HG02970 (cell line): ENCODE data around the gene ACSBG1.

ENCODE experiments used
- ATAC-seq: cut with Tn5 transposase; IDR thresholded peaks from one replicate; pipeline ENCODE4 v1.9.1; 2021; ENCODE audit warnings: mild to moderate bottlenecking, moderate library complexity, moderate number of reproducible peaks; ENCODE audit not compliant: unreplicated experiment, low FRiP score

ACSBG1 gene, protein sequence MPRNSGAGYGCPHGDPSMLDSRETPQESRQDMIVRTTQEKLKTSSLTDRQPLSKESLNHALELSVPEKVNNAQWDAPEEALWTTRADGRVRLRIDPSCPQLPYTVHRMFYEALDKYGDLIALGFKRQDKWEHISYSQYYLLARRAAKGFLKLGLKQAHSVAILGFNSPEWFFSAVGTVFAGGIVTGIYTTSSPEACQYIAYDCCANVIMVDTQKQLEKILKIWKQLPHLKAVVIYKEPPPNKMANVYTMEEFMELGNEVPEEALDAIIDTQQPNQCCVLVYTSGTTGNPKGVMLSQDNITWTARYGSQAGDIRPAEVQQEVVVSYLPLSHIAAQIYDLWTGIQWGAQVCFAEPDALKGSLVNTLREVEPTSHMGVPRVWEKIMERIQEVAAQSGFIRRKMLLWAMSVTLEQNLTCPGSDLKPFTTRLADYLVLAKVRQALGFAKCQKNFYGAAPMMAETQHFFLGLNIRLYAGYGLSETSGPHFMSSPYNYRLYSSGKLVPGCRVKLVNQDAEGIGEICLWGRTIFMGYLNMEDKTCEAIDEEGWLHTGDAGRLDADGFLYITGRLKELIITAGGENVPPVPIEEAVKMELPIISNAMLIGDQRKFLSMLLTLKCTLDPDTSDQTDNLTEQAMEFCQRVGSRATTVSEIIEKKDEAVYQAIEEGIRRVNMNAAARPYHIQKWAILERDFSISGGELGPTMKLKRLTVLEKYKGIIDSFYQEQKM

GRCh38 chr15:78234515-78235040, at the start of gene ACSBG1:
ACSBG1 (minus strand) TSS chr15:78234565; CDS start chr15:78234501, 64 bp downstream.
- no peak for ATAC-seq

- no peak for ATAC-seq
These were observed 48.0 kb upstream of the ACSBG1 start for GRCh38 chr15:78282324-78282723.

GRCh38 chr15:78280319-78281072, 46.1 kb upstream of the ACSBG1 start:
- no peak for ATAC-seq

- no peak for ATAC-seq
These were observed 41.9 kb upstream of the ACSBG1 start for GRCh38 chr15:78276064-78276943.

DNA sequence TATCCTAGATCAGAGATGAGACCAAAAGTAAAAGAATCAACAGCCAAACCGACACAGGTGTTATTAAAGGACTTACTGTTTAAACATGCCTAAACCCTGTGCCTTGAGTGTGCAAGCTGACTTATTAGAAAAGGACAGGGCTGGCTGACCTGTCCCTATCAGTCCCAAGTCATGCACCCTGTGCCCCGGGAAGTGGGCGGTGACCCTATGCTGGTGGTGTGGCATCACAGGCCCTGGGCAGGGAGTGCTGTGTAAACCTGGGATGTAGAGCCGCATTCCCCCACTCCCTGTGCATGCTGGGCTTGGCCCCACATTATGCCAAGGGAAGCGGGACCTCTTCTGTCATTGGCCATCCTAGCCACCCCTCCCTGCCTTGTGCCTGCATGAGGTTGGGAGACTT, 40.6 kb upstream of the ACSBG1 start:
- no peak for ATAC-seq

DNA sequence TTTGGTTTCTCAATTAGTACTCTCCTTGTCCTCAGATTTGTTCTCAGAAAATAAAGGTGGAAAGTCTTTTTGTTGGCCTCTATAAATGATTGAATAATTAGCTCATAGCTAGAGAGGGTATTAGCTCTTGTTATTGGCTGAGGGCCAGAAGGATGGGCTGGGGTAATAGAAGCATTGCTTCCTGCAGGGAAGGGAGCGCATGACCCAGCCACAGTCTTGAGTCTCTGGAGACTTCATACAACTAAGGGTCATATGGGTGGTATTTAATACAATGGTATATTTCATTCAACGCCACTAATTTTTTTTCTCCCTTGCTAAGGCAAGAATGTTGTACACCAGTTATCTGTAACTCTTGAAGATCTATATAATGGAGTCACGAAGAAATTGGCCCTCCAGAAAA, 38.4 kb upstream of the ACSBG1 start:
- no peak for ATAC-seq

DNA sequence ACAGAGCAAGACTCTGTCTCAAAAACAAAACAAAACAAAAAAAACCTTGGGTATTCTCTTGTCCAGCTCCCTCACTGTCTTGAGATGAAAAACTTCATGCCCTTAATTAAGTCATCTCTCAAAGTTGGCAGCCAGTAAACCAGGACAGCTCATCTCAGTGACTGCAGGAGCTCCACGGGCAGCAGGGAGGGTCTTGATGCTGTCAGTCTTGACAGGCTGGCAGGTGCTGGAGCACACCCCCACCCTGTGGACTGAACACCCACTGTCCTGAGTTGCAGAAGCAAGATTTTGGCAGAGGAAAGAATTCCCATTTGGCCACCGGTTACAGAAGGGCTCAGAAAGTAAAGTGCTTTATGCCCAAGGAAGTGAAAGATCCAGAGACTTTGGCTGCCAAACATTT, 38.0 kb upstream of the ACSBG1 start:
- no peak for ATAC-seq

GRCh38 chr15:78266806-78267205, 32.4 kb upstream of the ACSBG1 start:
- no peak for ATAC-seq

DNA sequence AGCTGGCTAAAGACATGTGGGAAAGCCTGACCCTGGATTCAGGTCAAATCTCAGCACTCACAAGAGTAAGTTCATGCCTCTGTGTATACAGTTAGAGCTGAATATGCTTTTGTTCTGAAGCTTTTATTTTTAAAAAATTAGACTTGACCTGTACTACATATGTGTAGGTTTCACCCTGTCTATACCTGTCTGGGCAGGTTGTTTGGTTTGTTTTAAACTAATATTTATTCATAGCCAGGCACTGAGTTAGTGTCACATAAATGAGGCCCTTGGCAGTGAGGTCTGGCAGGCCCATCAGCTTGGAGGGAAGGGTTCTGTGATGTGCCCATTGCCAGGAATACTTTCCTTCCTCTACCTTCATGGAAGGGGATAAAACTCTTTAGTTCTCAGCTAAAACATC, 31.9 kb upstream of the ACSBG1 start:
- ATAC-seq: no peak

DNA sequence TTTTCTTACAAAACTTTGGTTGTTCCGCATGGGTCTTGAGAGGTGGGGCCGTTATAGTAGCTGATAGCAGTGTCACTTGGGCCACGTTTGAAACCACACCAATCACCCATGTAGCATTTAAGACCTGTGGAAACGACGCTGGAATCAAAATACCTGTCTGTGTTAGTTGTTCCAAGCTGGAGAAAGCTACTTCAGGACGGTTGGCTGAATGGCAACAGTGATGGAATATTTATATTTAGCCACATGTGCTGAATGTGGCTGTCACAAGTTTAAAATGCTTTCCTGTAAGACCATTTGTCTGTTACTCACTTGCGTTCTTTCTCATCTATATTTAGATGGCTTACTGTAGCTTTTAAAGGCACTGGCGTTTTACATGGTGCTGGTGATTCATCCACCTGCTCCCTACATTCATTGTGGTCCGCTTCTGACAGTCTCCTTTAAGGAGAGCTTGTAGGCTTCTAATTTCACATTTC, 31.4 kb upstream of the ACSBG1 start:
- no peak for ATAC-seq

- ATAC-seq: no peak
These were observed 30.7 kb upstream of the ACSBG1 start for GRCh38 chr15:78265137-78265460.

GRCh38 chr15:78264304-78265136, 30.2 kb upstream of the ACSBG1 start, which contains the start of gene DNAJA4:
DNAJA4 (plus strand) TSS chr15:78264562; CDS start chr15:78264764, 202 bp downstream.
- ATAC-seq: no peak

DNA sequence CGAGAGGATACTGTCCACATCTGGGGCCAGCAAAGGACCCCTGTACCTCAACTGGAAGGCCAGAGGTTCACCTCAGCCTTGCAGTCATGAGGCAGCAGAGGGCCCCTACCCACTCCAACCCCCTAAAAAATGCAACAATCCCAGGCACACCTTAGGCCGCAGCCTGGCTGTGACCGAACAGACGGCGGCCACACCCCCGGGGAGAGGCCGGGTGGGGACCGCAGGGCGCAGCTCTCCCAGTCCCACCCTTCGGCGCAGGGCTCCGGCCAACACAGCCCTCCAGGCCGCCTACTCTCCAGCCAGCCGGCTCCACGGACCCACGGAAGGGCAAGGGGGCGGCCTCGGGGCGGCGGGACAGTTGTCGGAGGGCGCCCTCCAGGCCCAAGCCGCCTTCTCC, 29.5 kb upstream of the ACSBG1 start:
- ATAC-seq: no peak

GRCh38 chr15:78263351-78263781, 29.0 kb upstream of the ACSBG1 start:
- ATAC-seq: no peak

- no peak for ATAC-seq
These were observed 26.7 kb upstream of the ACSBG1 start for GRCh38 chr15:78261062-78261461.

GRCh38 chr15:78260489-78260888, 26.1 kb upstream of the ACSBG1 start:
- no peak for ATAC-seq

- ATAC-seq: no peak
These were observed 24.9 kb upstream of the ACSBG1 start for GRCh38 chr15:78259232-78259631.

DNA sequence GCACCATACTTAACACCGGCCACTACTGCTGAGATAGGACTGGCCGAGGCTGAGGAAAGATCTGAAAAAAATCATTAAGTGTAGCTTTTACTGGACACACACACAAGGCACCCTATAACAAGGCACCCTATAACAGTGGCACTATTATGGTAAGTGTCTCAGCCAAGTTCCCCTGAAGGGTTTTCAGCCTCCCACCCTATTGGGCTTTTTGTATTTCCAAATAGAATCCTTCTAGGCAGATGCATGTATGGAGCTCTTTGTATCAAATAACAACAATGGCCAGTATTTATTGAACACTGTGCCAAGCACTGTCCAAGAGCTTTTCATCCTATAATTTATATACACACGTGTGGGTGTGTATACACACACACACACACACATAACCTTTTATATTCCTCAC, 23.3 kb upstream of the ACSBG1 start:
- ATAC-seq: no peak

DNA sequence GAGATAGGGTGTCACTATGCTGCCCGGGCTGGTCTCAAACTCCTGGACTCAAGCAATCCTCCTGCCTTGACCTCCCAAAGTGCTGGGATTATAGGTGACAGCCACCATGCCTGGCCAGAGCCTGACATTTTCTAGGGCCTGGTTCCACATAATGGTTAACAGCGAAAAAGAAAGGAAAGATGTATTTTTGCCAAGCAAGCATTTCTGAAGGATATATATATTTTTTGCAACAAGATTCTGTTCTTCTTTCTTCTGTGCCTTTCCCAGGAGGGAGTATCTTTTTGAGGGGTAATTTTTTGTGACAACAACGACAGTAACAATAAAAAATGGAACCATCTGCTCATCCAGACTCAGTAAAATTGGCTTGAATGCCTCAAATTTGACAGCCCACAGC, 21.7 kb upstream of the ACSBG1 start:
- no peak for ATAC-seq
